ENCODE data around the gene LXN.

The LXN gene

GRCh38 chr3:158680861-158681260, 8.4 kb upstream of the LXN start:
- TF ChIP-seq EZH2phosphoT487 (IDR thresholded peaks at IDR 0.05; ENCODE audit: borderline replicate concordance, low read length) = no peak
- no peak for TF ChIP-seq CTCF (IDR thresholded peaks at IDR 0.05; ENCODE audit: low read depth, low read length, poor library complexity, severe bottlenecking)
- no peak overlapping the region for H3K4me2 ChIP-seq (ENCODE audit: low read length)
- H4K20me1 ChIP-seq (ENCODE audit: control insufficient read depth, insufficient read depth, low read depth, low read length) = no peaks in the 10 kb centered on the region
- no peak overlapping the region for H3K27ac ChIP-seq (ENCODE audit: low read depth, low read length)
- no peaks in the 10 kb centered on the region for H3F3A ChIP-seq (ENCODE audit: control insufficient read depth, insufficient read depth)
- no peaks in the 10 kb centered on the region for H3K9me3 ChIP-seq (ENCODE audit: control insufficient read depth, insufficient read depth, low read length)
- H3K4me3 ChIP-seq (ENCODE audit: low read length) = no peak overlapping the region
- H3K4me1 ChIP-seq (ENCODE audit: control insufficient read depth, low read length) = no peaks in the 10 kb centered on the region
- H3K9me2 ChIP-seq (replicated peaks; ENCODE audit: control insufficient read depth, low read length) = no peaks in the 10 kb centered on the region
- no peaks in the 10 kb centered on the region for H3K27me3 ChIP-seq (ENCODE audit: control insufficient read depth, low read length)
- H3K36me3 ChIP-seq (ENCODE audit: control insufficient read depth, low read length) = peaks cover 35% of the 10 kb centered on the region
- H3K79me2 ChIP-seq (ENCODE audit: control insufficient read depth, low read length) = no peaks in the 10 kb centered on the region

GRCh38 chr3:158679547-158680000, 7.1 kb upstream of the LXN start:
- Histone ChIP-seq H3K4me1 (ENCODE audit: control insufficient read depth, low read length) (no peaks in the 10 kb centered on the region), H4K20me1 (ENCODE audit: control insufficient read depth, insufficient read depth, low read depth, low read length) (no peaks in the 10 kb centered on the region), H3K36me3 (ENCODE audit: control insufficient read depth, low read length) (peaks cover 25% of the 10 kb centered on the region), H3F3A (ENCODE audit: control insufficient read depth, insufficient read depth) (no peaks in the 10 kb centered on the region), H3K79me2 (ENCODE audit: control insufficient read depth, low read length) (no peaks in the 10 kb centered on the region), H3K9me2 (replicated peaks; ENCODE audit: control insufficient read depth, low read length) (no peaks in the 10 kb centered on the region), H3K4me3 (ENCODE audit: low read length) (no peak overlapping the region), H3K27ac (ENCODE audit: low read depth, low read length) (no peak overlapping the region), H3K27me3 (ENCODE audit: control insufficient read depth, low read length) (no peaks in the 10 kb centered on the region), H3K9me3 (ENCODE audit: control insufficient read depth, insufficient read depth, low read length) (no peaks in the 10 kb centered on the region), H3K4me2 (ENCODE audit: low read length) (no peak overlapping the region)
- TF ChIP-seq EZH2phosphoT487 (IDR thresholded peaks at IDR 0.05; ENCODE audit: borderline replicate concordance, low read length) (no peak), CTCF (IDR thresholded peaks at IDR 0.05; ENCODE audit: low read depth, low read length, poor library complexity, severe bottlenecking) (no peak)

GRCh38 chr3:158678687-158679086, 6.2 kb upstream of the LXN start:
- Histone ChIP-seq H3K9me2 (replicated peaks; ENCODE audit: control insufficient read depth, low read length) (no peaks in the 10 kb centered on the region), H3K27ac (ENCODE audit: low read depth, low read length) (no peak overlapping the region), H3F3A (ENCODE audit: control insufficient read depth, insufficient read depth) (no peaks in the 10 kb centered on the region), H3K79me2 (ENCODE audit: control insufficient read depth, low read length) (no peaks in the 10 kb centered on the region), H3K4me1 (ENCODE audit: control insufficient read depth, low read length) (no peaks in the 10 kb centered on the region), H3K4me2 (ENCODE audit: low read length) (no peak overlapping the region), H3K27me3 (ENCODE audit: control insufficient read depth, low read length) (no peaks in the 10 kb centered on the region), H3K9me3 (ENCODE audit: control insufficient read depth, insufficient read depth, low read length) (no peaks in the 10 kb centered on the region), H4K20me1 (ENCODE audit: control insufficient read depth, insufficient read depth, low read depth, low read length) (no peaks in the 10 kb centered on the region), H3K4me3 (ENCODE audit: low read length) (no peak overlapping the region), H3K36me3 (ENCODE audit: control insufficient read depth, low read length) (peaks cover 22% of the 10 kb centered on the region)
- TF ChIP-seq CTCF (IDR thresholded peaks at IDR 0.05; ENCODE audit: low read depth, low read length, poor library complexity, severe bottlenecking) = no peak
- no peak for TF ChIP-seq EZH2phosphoT487 (IDR thresholded peaks at IDR 0.05; ENCODE audit: borderline replicate concordance, low read length)
